ENCODE measurements around the gene TBC1D22A. TPM values are rescaled to one million over a fixed set of nuclear protein-coding genes. Genes with fewer than 3 reads are reported as not detected.

The TBC1D22A gene
- total RNA-seq, 1 donor from 2014 or later = 24.2 TPM

- no peaks in the 10 kb centered on the region for H3K9me3 Mint-ChIP-seq (ENCODE audit: unreplicated experiment)
- H3K4me1 Mint-ChIP-seq (ENCODE audit: low read depth, unreplicated experiment) = no peaks in the 10 kb centered on the region
- no peaks in the 10 kb centered on the region for H3K27me3 Mint-ChIP-seq (ENCODE audit: low read depth, unreplicated experiment)
- no peaks in the 10 kb centered on the region for H3K9me3 ChIP-seq (ENCODE audit: insufficient read depth, low read depth, low read length)
- no peaks in the 10 kb centered on the region for H3K79me2 ChIP-seq (ENCODE audit: insufficient read depth, low read length)
- DNase-seq (ENCODE audit: low read depth) (no peak), FAIRE-seq (no peak)
- no peaks in the 10 kb centered on the region for H3K27me3 ChIP-seq (ENCODE audit: insufficient read depth, low read length)
- H3K4me3 Mint-ChIP-seq (ENCODE audit: unreplicated experiment) = no peak overlapping the region
- H3K9ac ChIP-seq (ENCODE audit: low read length) = no peak overlapping the region
- peaks cover 16% of the 10 kb centered on the region for H4K20me1 ChIP-seq (ENCODE audit: insufficient read depth, low read length)
- no peak overlapping the region for H3K27ac ChIP-seq (ENCODE audit: low read depth, low read length)
- no peaks in the 10 kb centered on the region for H3K4me1 ChIP-seq (ENCODE audit: insufficient read depth, low read length)
- no peak overlapping the region for H3K4me3 ChIP-seq (ENCODE audit: insufficient read depth, low read depth, low read length)
- H3K36me3 Mint-ChIP-seq (ENCODE audit: low read depth, unreplicated experiment) = peaks cover 14% of the 10 kb centered on the region
- no peak for TF ChIP-seq CTCF (IDR thresholded peaks at IDR 0.05; ENCODE audit: insufficient read depth, low read depth, low read length)
- TF ChIP-seq EZH2 (IDR thresholded peaks at IDR 0.05; ENCODE audit: insufficient read depth, low read length) = no peak
- H2AFZ ChIP-seq (ENCODE audit: low read depth, low read length) = no peak overlapping the region
- H3K36me3 ChIP-seq (ENCODE audit: insufficient read depth, low read length) = peaks cover 5% of the 10 kb centered on the region
- H3K27ac Mint-ChIP-seq (ENCODE audit: unreplicated experiment) = no peak overlapping the region
- no peak overlapping the region for H3K4me2 ChIP-seq (ENCODE audit: low read length)
Observed at GRCh38 chr22:46909237-46910030, 147.0 kb downstream of the TBC1D22A start.

- Mint-ChIP-seq H3K27me3 (ENCODE audit: low read depth, unreplicated experiment) (no peaks in the 10 kb centered on the region), H3K36me3 (ENCODE audit: low read depth, unreplicated experiment) (peaks cover 23% of the 10 kb centered on the region), H3K27ac (ENCODE audit: unreplicated experiment) (no peak overlapping the region), H3K4me3 (ENCODE audit: unreplicated experiment) (no peak overlapping the region), H3K4me1 (ENCODE audit: low read depth, unreplicated experiment) (no peaks in the 10 kb centered on the region), H3K9me3 (ENCODE audit: unreplicated experiment) (no peaks in the 10 kb centered on the region)
- Histone ChIP-seq H3K79me2 (ENCODE audit: insufficient read depth, low read length) (no peaks in the 10 kb centered on the region), H3K27ac (ENCODE audit: low read depth, low read length) (no peak overlapping the region), H3K4me1 (ENCODE audit: insufficient read depth, low read length) (no peaks in the 10 kb centered on the region), H3K9ac (ENCODE audit: low read length) (no peak overlapping the region), H3K27me3 (ENCODE audit: insufficient read depth, low read length) (no peaks in the 10 kb centered on the region), H3K9me3 (ENCODE audit: insufficient read depth, low read depth, low read length) (no peaks in the 10 kb centered on the region), H3K4me3 (ENCODE audit: insufficient read depth, low read depth, low read length) (no peak overlapping the region), H3K36me3 (ENCODE audit: insufficient read depth, low read length) (peaks cover 5% of the 10 kb centered on the region), H2AFZ (ENCODE audit: low read depth, low read length) (no peak overlapping the region), H4K20me1 (ENCODE audit: insufficient read depth, low read length) (peaks cover 16% of the 10 kb centered on the region), H3K4me2 (ENCODE audit: low read length) (no peak overlapping the region)
- DNase-seq (ENCODE audit: low read depth) (no peak), FAIRE-seq (no peak)
- no peak for TF ChIP-seq CTCF (IDR thresholded peaks at IDR 0.05; ENCODE audit: insufficient read depth, low read depth, low read length)
- no peak for TF ChIP-seq EZH2 (IDR thresholded peaks at IDR 0.05; ENCODE audit: insufficient read depth, low read length)
Observed at GRCh38 chr22:46910624-46911023, 148.2 kb downstream of the TBC1D22A start.

- Histone ChIP-seq H3K79me2 (ENCODE audit: insufficient read depth, low read length) (no peaks in the 10 kb centered on the region), H3K4me1 (ENCODE audit: insufficient read depth, low read length) (no peaks in the 10 kb centered on the region), H3K4me2 (ENCODE audit: low read length) (no peak overlapping the region), H4K20me1 (ENCODE audit: insufficient read depth, low read length) (peaks cover 17% of the 10 kb centered on the region), H3K27me3 (ENCODE audit: insufficient read depth, low read length) (no peaks in the 10 kb centered on the region), H3K36me3 (ENCODE audit: insufficient read depth, low read length) (peaks cover 5% of the 10 kb centered on the region), H2AFZ (ENCODE audit: low read depth, low read length) (no peak overlapping the region), H3K27ac (ENCODE audit: low read depth, low read length) (no peak overlapping the region), H3K9ac (ENCODE audit: low read length) (no peak overlapping the region), H3K9me3 (ENCODE audit: insufficient read depth, low read depth, low read length) (no peaks in the 10 kb centered on the region), H3K4me3 (ENCODE audit: insufficient read depth, low read depth, low read length) (no peak overlapping the region)
- Mint-ChIP-seq H3K9me3 (ENCODE audit: unreplicated experiment) (no peaks in the 10 kb centered on the region), H3K27ac (ENCODE audit: unreplicated experiment) (no peak overlapping the region), H3K4me3 (ENCODE audit: unreplicated experiment) (no peak overlapping the region), H3K36me3 (ENCODE audit: low read depth, unreplicated experiment) (peaks cover 25% of the 10 kb centered on the region), H3K4me1 (ENCODE audit: low read depth, unreplicated experiment) (no peaks in the 10 kb centered on the region), H3K27me3 (ENCODE audit: low read depth, unreplicated experiment) (no peaks in the 10 kb centered on the region)
- TF ChIP-seq EZH2 (IDR thresholded peaks at IDR 0.05; ENCODE audit: insufficient read depth, low read length) (no peak), CTCF (IDR thresholded peaks at IDR 0.05; ENCODE audit: insufficient read depth, low read depth, low read length) (no peak)
- FAIRE-seq (no peak), DNase-seq (ENCODE audit: low read depth) (no peak)
Observed at GRCh38 chr22:46911346-46911745, 148.9 kb downstream of the TBC1D22A start.

Measured in astrocyte (in vitro differentiated cells and primary cell).